Panc1 (cell line): ENCODE data around the gene NCAM2. TPM values are rescaled to one million over a fixed set of nuclear protein-coding genes. Genes with fewer than 3 reads are reported as not detected.

Experiments
- ATAC-seq: fragments of 200-7000 bp; cut with Tn5 transposase; 2 replicates; pipeline ENCODE4 v1.9.1; 2020; ENCODE audit warnings: mild to moderate bottlenecking, moderate library complexity
- BruUV-seq: library from RNA; stranded (reverse); fragments of 400-500 nt; replicated peaks from 2 replicates; lab custom pipeline; 2021; lab: Mats Ljungman, UMichigan
- CTCF ChIA-PET: fragments of 300-600 bp; sonication (Branson Sonifier 250); formaldehyde crosslinking; loops from one replicate; lab custom pipeline; 2022; ENCODE audit warnings: antibody characterized with exemption; lab: Charles Lee
- POLR2A ChIA-PET: fragments of 300-600 bp; sonication (Branson Sonifier 250); formaldehyde crosslinking; loops from one replicate; lab custom pipeline; 2022; ENCODE audit warnings: antibody characterized with exemption; lab: Charles Lee
- DNase-seq: peaks from one replicate; pipeline ENCODE4 v3.0.0-alpha.2; 2010; ENCODE audit warnings: low read depth, low spot score
- H3K27ac ChIP-seq: 2 replicates; pipeline ENCODE4 v1.5.1; 2011; ENCODE audit warnings: mild to moderate bottlenecking, low read length, inconsistent platforms
- H3K27me3 ChIP-seq: fragments of 200-500 bp; sonication (Bioruptor generic); 2 replicates; pipeline ENCODE4 v1.6.0; 2014; ENCODE audit warnings: low read length, inconsistent platforms; ENCODE audit not compliant: control insufficient read depth, insufficient read depth
- H3K36me3 ChIP-seq: fragments of 200-500 bp; sonication (Bioruptor generic); 2 replicates; pipeline ENCODE4 v1.5.1; 2014; ENCODE audit warnings: inconsistent platforms, mild to moderate bottlenecking, low read length, moderate library complexity; ENCODE audit not compliant: control insufficient read depth, insufficient read depth
- H3K4me1 ChIP-seq: 2 replicates; pipeline ENCODE4 v1.5.1; 2011; ENCODE audit warnings: inconsistent platforms, mild to moderate bottlenecking, low read length, moderate library complexity; ENCODE audit not compliant: control insufficient read depth, insufficient read depth
- H3K4me3 ChIP-seq, 2 experiments: 2 replicates each; pipeline ENCODE4 v1.5.1; 2011 to 2012; ENCODE audit warnings: low read depth in 2 of 2, low read length in 2 of 2, mild to moderate bottlenecking in 2 of 2, inconsistent platforms in 1 of 2, moderate library complexity in 1 of 2
- H3K9me3 ChIP-seq: fragments of 200-500 bp; sonication (Bioruptor generic); 2 replicates; pipeline ENCODE4 v1.5.1; 2014; ENCODE audit warnings: low read depth, mild to moderate bottlenecking, inconsistent platforms, low read length, moderate library complexity; ENCODE audit not compliant: control insufficient read depth, insufficient read depth
- POLR2AphosphoS5 ChIP-seq: IDR thresholded peaks from 2 replicates; pipeline ENCODE4 v1.6.1; 2012; ENCODE audit warnings: mild to moderate bottlenecking, low read depth, low read length, moderate library complexity
- SIN3A ChIP-seq: IDR thresholded peaks from 2 replicates; pipeline ENCODE4 v1.6.1; 2012; ENCODE audit warnings: low read depth, mild to moderate bottlenecking, low read length, moderate library complexity, borderline replicate concordance; ENCODE audit not compliant: insufficient read depth
- TCF7L2 ChIP-seq: IDR thresholded peaks from 2 replicates; pipeline ENCODE4 v1.6.1; 2011; ENCODE audit warnings: mild to moderate bottlenecking, low read depth, low read length, inconsistent platforms
- in situ Hi-C: cut with HindIII; loops from 2 replicates; pipeline ENCODE4 v1.10.0; 2016; ENCODE audit warnings: low sequenced_read_pairs, low pct_unique_long_range_greater_than_20kb
- intact Hi-C: fragments of 100-400 bp; cut with micrococcal nuclease; formaldehyde crosslinking; loops from one replicate; pipeline ENCODE4 v1.10.0; 2022; ENCODE audit not compliant: unreplicated experiment
- total RNA-seq: library from RNA; stranded (reverse); gene quantifications from one replicate; pipeline ENCODE4 v1.2.1, GENCODE V29; 2021; ENCODE audit not compliant: unreplicated experiment
- TF ChIP-seq, protein P1 (sequence below), 2 experiments: IDR thresholded peaks; 2 replicates each; pipeline ENCODE4 v1.6.1; 2011 to 2012; ENCODE audit warnings: low read depth in 2 of 2, control low read depth in 1 of 2, low read length in 1 of 2, mild to moderate bottlenecking in 1 of 2, moderate library complexity in 1 of 2; ENCODE audit not compliant: insufficient read depth in 1 of 2
- TF ChIP-seq, protein P2 (sequence below): fragments of 450-650 bp; IDR thresholded peaks from 2 replicates; pipeline ENCODE4 v1.5.1; 2017; ENCODE audit warnings: mild to moderate bottlenecking

The NCAM2 gene
- total RNA-seq, 1 experiment from 2014 or later: 2.2 TPM

GRCh38 chr21:21010698-21011097 lies 12.5 kb downstream of the NCAM2 start:
- BruUV-seq: no TSS peak
- Histone ChIP-seq H3K27me3 (no peaks in the 10 kb centered on the region), H3K4me3 (no peak overlapping the region), H3K4me1 (no peaks in the 10 kb centered on the region), H3K9me3 (no peaks in the 10 kb centered on the region), H3K36me3 (no peaks in the 10 kb centered on the region), H3K27ac (no peak overlapping the region)
- CTCF ChIA-PET: no interaction called here
- no peak for ATAC-seq
- POLR2A ChIA-PET: no interaction called here
- in situ Hi-C loops (no loop called here), intact Hi-C loops (loop anchor here (10.0 kb wide), 1 partner anchor 94 kb away; no protein-coding TSS in a partner anchor)
- TF ChIP-seq TCF7L2 (no peak), SIN3A (no peak), POLR2AphosphoS5 (no peak)
- TF ChIP-seq, protein P1, sequence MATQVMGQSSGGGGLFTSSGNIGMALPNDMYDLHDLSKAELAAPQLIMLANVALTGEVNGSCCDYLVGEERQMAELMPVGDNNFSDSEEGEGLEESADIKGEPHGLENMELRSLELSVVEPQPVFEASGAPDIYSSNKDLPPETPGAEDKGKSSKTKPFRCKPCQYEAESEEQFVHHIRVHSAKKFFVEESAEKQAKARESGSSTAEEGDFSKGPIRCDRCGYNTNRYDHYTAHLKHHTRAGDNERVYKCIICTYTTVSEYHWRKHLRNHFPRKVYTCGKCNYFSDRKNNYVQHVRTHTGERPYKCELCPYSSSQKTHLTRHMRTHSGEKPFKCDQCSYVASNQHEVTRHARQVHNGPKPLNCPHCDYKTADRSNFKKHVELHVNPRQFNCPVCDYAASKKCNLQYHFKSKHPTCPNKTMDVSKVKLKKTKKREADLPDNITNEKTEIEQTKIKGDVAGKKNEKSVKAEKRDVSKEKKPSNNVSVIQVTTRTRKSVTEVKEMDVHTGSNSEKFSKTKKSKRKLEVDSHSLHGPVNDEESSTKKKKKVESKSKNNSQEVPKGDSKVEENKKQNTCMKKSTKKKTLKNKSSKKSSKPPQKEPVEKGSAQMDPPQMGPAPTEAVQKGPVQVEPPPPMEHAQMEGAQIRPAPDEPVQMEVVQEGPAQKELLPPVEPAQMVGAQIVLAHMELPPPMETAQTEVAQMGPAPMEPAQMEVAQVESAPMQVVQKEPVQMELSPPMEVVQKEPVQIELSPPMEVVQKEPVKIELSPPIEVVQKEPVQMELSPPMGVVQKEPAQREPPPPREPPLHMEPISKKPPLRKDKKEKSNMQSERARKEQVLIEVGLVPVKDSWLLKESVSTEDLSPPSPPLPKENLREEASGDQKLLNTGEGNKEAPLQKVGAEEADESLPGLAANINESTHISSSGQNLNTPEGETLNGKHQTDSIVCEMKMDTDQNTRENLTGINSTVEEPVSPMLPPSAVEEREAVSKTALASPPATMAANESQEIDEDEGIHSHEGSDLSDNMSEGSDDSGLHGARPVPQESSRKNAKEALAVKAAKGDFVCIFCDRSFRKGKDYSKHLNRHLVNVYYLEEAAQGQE (IDR thresholded peaks at IDR 0.05; ENCODE audit: insufficient read depth in 1 of 2, low read depth in 2 of 2, low read length in 1 of 2): no peak
- TF ChIP-seq, protein P2, sequence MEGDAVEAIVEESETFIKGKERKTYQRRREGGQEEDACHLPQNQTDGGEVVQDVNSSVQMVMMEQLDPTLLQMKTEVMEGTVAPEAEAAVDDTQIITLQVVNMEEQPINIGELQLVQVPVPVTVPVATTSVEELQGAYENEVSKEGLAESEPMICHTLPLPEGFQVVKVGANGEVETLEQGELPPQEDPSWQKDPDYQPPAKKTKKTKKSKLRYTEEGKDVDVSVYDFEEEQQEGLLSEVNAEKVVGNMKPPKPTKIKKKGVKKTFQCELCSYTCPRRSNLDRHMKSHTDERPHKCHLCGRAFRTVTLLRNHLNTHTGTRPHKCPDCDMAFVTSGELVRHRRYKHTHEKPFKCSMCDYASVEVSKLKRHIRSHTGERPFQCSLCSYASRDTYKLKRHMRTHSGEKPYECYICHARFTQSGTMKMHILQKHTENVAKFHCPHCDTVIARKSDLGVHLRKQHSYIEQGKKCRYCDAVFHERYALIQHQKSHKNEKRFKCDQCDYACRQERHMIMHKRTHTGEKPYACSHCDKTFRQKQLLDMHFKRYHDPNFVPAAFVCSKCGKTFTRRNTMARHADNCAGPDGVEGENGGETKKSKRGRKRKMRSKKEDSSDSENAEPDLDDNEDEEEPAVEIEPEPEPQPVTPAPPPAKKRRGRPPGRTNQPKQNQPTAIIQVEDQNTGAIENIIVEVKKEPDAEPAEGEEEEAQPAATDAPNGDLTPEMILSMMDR: no peak
- no peak for DNase-seq

DNA sequence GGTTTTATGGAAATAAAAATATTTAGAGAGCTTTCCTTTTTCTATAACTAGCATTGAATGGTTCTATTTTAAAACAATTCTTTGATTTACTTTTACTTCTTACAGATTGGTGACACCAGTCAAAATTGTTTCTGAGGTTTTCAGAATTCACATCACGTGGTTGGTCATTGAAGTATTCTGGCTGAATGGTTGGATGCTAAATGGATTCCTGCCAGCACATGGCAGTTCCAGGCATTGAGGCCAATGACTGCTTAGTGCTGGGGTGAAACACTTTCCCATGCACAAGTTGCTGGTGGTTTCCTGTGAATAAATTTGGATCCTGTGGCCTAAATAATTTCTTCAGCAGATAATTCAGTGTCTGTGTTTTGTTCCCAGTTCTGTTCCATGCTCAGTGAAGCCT lies 20.6 kb downstream of the NCAM2 start:
- H3K4me3 ChIP-seq: no peak overlapping the region
- no peak for DNase-seq
- no peaks in the 10 kb centered on the region for H3K27me3 ChIP-seq
- ChIA-PET CTCF (no interaction called here), POLR2A (no interaction called here)
- no peaks in the 10 kb centered on the region for H3K9me3 ChIP-seq
- H3K36me3 ChIP-seq: no peaks in the 10 kb centered on the region
- intact Hi-C loops: loop anchor here (10.0 kb wide), 1 partner anchor 86 kb away; no protein-coding TSS in a partner anchor
- H3K4me1 ChIP-seq: no peaks in the 10 kb centered on the region
- no peak for ATAC-seq
- in situ Hi-C loops: no loop called here
- no TSS peak for BruUV-seq
- H3K27ac ChIP-seq: no peak overlapping the region
- TF ChIP-seq, protein P2: no peak
- TF ChIP-seq, protein P1 (IDR thresholded peaks at IDR 0.05; ENCODE audit: insufficient read depth in 1 of 2, low read depth in 2 of 2, low read length in 1 of 2): no peak
- no peak for TF ChIP-seq TCF7L2
- TF ChIP-seq POLR2AphosphoS5: no peak
